Measurements from ENCODE around the gene SLC36A1.
"Not testable (repeated sequence)": the region's sequence is repeated elsewhere in the genome, so short reads cannot be mapped to it uniquely, and the experiment has no call there.

SLC36A1 gene

GRCh38 chr5:151483647-151484046 is 36.2 kb downstream of the SLC36A1 start:
- Histone ChIP-seq H3K9ac (ENCODE audit: low read depth, low read length) (no peak overlapping the region), H3K36me3 (ENCODE audit: insufficient read depth, low read length) (no peaks in the 10 kb centered on the region), H3K9me3 (ENCODE audit: control insufficient read depth, insufficient read depth, low read length) (no peaks in the 10 kb centered on the region), H3K4me1 (ENCODE audit: insufficient read depth, low read length) (0 out of 2 replicates have a peak, but pooled peaks cover 14% of the 10 kb centered on the region)

DNA sequence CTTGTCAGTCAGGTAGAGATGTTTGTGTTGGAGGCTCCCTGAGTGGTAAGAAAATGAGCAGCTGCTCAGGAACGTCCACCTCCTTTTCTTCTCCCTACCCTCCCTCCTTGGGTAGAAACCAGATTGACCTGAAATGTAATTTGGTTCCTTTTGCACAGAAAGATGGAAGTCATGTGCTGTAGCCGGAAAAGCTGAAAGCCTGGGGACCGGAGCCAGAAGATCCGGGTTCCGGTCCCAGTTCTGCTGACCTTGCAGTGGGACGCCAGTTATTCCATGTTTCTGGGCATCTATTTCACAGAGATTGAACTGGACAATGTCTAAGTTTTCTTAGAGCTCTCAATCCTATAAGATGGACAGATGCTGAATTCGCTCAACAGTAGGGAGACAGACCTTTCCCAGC is 40.1 kb downstream of the SLC36A1 start:
- Histone ChIP-seq H3K4me1 (ENCODE audit: insufficient read depth, low read length) (0 out of 2 replicates have a peak, but pooled peaks cover 7% of the 10 kb centered on the region), H3K36me3 (ENCODE audit: insufficient read depth, low read length) (no peaks in the 10 kb centered on the region), H3K9ac (ENCODE audit: low read depth, low read length) (no peak overlapping the region), H3K9me3 (ENCODE audit: control insufficient read depth, insufficient read depth, low read length) (no peaks in the 10 kb centered on the region)

DNA sequence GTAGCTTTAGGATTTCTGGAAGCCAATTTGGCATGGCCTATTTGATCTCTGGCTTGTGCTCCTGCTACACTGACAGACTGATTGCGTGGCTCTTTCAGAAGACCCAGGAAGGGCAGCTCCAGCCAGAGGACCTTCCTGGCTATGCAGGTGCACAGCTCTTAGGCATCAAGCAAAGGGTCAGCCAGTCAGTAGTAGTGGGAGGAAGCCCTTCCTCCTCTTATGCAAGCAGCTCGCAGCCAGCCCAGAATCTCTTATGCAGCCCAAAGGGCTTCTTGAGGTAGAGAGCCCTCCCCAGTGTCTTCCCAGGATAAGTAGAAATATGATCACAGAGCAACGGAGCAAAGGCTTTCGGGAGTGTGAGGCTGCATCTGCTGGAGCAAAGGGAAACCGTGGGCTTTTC is 43.2 kb downstream of the SLC36A1 start:
- Histone ChIP-seq H3K9me3 (ENCODE audit: control insufficient read depth, insufficient read depth, low read length) (no peaks in the 10 kb centered on the region), H3K4me1 (ENCODE audit: insufficient read depth, low read length) (no peaks in the 10 kb centered on the region), H3K9ac (ENCODE audit: low read depth, low read length) (no peak overlapping the region), H3K36me3 (ENCODE audit: insufficient read depth, low read length) (no peaks in the 10 kb centered on the region)

DNA sequence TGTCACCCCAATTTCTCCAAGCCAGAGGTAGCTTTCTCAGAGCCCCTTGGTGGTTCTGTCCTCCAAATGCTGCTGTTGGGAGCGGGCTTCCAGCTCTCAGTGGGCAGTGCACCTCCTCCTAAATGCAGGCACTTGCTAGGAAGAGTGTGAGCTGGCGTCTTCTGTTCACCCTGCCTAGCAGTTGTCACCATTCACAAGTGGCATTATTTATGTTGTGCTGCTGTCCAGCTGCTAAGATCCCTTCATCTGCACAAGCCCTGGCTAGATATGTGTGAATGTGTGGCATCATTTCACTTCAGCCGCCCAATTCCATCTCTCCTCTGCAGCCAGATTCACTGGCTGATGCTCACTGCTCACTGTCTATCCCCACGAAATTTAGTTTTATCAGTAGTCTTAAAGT is 43.7 kb downstream of the SLC36A1 start:
- H3K36me3 ChIP-seq (ENCODE audit: insufficient read depth, low read length): no peaks in the 10 kb centered on the region
- no peaks in the 10 kb centered on the region for H3K4me1 ChIP-seq (ENCODE audit: insufficient read depth, low read length)
- no peak overlapping the region for H3K9ac ChIP-seq (ENCODE audit: low read depth, low read length)
- H3K9me3 ChIP-seq (ENCODE audit: control insufficient read depth, insufficient read depth, low read length): no peaks in the 10 kb centered on the region

GRCh38 chr5:151492729-151493128 is 45.3 kb downstream of the SLC36A1 start:
- H3K4me1 ChIP-seq (ENCODE audit: insufficient read depth, low read length): peaks cover 3% of the 10 kb centered on the region; the same call in 1 of the 2 replicates
- no peak overlapping the region for H3K9ac ChIP-seq (ENCODE audit: low read depth, low read length)
- no peaks in the 10 kb centered on the region for H3K36me3 ChIP-seq (ENCODE audit: insufficient read depth, low read length)
- H3K9me3 ChIP-seq (ENCODE audit: control insufficient read depth, insufficient read depth, low read length): no peaks in the 10 kb centered on the region

- no peaks in the 10 kb centered on the region for H3K36me3 ChIP-seq (ENCODE audit: insufficient read depth, low read length)
- no peaks in the 10 kb centered on the region for H3K9me3 ChIP-seq (ENCODE audit: control insufficient read depth, insufficient read depth, low read length)
- H3K4me1 ChIP-seq (ENCODE audit: insufficient read depth, low read length): peaks cover 3% of the 10 kb centered on the region; the same call in 1 of the 2 replicates
- H3K9ac ChIP-seq (ENCODE audit: low read depth, low read length): no peak overlapping the region
Measured at GRCh38 chr5:151493665-151494064, 46.3 kb downstream of the SLC36A1 start.

DNA sequence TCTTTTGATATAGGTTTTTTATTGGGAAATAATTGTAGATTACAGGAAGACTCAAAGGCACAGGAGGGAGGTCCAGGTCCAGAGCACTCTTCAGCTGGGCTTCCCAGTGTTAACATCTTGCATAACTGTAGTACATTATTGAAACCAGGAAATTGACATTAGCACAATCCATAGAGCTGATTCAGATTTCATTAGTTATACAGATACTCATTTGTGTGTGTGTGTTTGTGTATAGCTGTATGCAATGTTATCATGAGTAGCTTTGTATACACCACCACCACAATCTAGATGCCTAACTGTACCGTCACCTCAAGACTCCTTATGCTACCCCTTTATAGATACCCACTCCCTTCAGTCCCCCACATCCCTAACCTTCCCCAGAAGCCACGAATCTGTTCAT is 47.9 kb downstream of the SLC36A1 start:
- H3K9me3 ChIP-seq (ENCODE audit: control insufficient read depth, insufficient read depth, low read length): no peaks in the 10 kb centered on the region
- no peak overlapping the region for H3K9ac ChIP-seq (ENCODE audit: low read depth, low read length)
- H3K36me3 ChIP-seq (ENCODE audit: insufficient read depth, low read length): no peaks in the 10 kb centered on the region
- H3K4me1 ChIP-seq (ENCODE audit: insufficient read depth, low read length): peaks cover 6% of the 10 kb centered on the region; the same call in 1 of the 2 replicates

- peak overlapping the region; percentile 46; the same call in 1 of the 2 replicates for H3K9ac ChIP-seq (ENCODE audit: low read depth, low read length)
Measured at GRCh38 chr5:151496041-151496484, 48.7 kb downstream of the SLC36A1 start.

DNA sequence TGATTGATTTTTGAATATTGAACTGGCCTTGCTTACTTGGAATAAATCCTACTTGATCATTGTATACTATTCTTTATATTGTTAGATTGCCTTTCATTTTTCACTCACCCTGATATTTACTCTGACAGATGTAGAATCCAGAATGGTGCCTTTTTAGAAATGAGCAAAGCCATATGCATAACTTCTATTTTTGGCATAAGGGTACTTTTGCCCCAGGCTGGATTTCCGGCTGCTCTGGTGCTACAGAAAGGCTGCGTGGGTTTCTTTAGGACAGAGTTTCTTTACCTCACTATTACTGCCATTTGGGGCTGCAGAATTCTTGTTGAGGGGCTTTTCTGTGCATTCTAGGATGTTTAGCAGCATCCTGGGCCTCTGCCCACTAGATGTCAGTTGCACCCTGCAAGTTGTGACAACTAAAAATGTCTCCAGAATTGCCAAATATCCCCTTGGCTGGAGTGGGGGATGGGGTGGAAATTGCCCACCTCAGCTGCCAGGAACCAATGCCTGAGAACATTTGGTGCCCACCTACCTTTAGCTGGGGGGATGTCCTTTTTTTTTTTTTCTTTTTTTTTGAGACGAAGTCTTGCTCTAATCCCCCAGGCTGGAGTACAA is 50.1 kb downstream of the SLC36A1 start:
- no peaks in the 10 kb centered on the region for H3K36me3 ChIP-seq (ENCODE audit: insufficient read depth, low read length)
- no peaks in the 10 kb centered on the region for H3K9me3 ChIP-seq (ENCODE audit: control insufficient read depth, insufficient read depth, low read length)
- H3K9ac ChIP-seq (ENCODE audit: low read depth, low read length): no peak overlapping the region
- peaks cover 6% of the 10 kb centered on the region; the same call in 1 of the 2 replicates for H3K4me1 ChIP-seq (ENCODE audit: insufficient read depth, low read length)

More at GRCh38 chr5:151496041-151496484, 48.7 kb downstream of the SLC36A1 start:
- peaks cover 6% of the 10 kb centered on the region; the same call in 1 of the 2 replicates for H3K4me1 ChIP-seq (ENCODE audit: insufficient read depth, low read length)
- no peaks in the 10 kb centered on the region for H3K36me3 ChIP-seq (ENCODE audit: insufficient read depth, low read length)
- no peaks in the 10 kb centered on the region for H3K9me3 ChIP-seq (ENCODE audit: control insufficient read depth, insufficient read depth, low read length)

GRCh38 chr5:151498395-151499155 is 51.2 kb downstream of the SLC36A1 start:
- Histone ChIP-seq H3K36me3 (ENCODE audit: insufficient read depth, low read length) (no peaks in the 10 kb centered on the region), H3K9ac (ENCODE audit: low read depth, low read length) (no peak overlapping the region), H3K9me3 (ENCODE audit: control insufficient read depth, insufficient read depth, low read length) (no peaks in the 10 kb centered on the region), H3K4me1 (ENCODE audit: insufficient read depth, low read length) (peaks cover 6% of the 10 kb centered on the region; the same call in 1 of the 2 replicates)

DNA sequence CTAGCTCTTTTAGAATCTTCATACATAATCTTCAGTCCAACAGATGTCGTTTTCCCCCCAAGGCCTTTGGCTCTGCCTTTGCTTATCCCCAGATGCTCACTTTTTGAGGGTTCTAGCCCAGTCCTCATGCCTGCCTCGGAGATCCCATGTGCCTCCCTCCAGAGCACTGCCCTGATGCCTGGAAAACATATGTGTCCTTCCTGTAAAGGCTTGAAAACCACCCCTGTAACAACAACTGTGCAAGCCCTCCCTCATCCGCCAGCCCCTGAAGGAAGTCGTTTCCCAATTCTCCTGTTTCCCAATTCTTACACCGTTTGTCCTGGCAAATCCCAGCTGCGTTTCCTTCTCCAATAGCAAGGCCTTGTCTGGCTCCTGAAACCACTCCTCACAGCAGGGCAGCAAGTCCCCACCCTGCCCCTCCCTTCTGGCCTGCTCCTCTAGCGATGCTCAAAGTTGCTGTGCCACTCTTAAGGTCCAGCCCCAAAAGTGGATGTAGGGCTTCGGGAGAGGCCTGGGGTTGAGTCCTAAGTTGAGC is 52.2 kb downstream of the SLC36A1 start:
- Histone ChIP-seq H3K9me3 (ENCODE audit: control insufficient read depth, insufficient read depth, low read length) (no peaks in the 10 kb centered on the region), H3K4me1 (ENCODE audit: insufficient read depth, low read length) (peaks cover 6% of the 10 kb centered on the region; the same call in 1 of the 2 replicates), H3K9ac (ENCODE audit: low read depth, low read length) (no peak overlapping the region), H3K36me3 (ENCODE audit: insufficient read depth, low read length) (no peaks in the 10 kb centered on the region)

- H3K9ac ChIP-seq (ENCODE audit: low read depth, low read length): no peak overlapping the region
- no peaks in the 10 kb centered on the region for H3K9me3 ChIP-seq (ENCODE audit: control insufficient read depth, insufficient read depth, low read length)
- no peaks in the 10 kb centered on the region for H3K36me3 ChIP-seq (ENCODE audit: insufficient read depth, low read length)
- 0 out of 2 replicates have a peak, but pooled peaks cover 2% of the 10 kb centered on the region for H3K4me1 ChIP-seq (ENCODE audit: insufficient read depth, low read length)
Measured at GRCh38 chr5:151504006-151504405, 56.6 kb downstream of the SLC36A1 start.

DNA sequence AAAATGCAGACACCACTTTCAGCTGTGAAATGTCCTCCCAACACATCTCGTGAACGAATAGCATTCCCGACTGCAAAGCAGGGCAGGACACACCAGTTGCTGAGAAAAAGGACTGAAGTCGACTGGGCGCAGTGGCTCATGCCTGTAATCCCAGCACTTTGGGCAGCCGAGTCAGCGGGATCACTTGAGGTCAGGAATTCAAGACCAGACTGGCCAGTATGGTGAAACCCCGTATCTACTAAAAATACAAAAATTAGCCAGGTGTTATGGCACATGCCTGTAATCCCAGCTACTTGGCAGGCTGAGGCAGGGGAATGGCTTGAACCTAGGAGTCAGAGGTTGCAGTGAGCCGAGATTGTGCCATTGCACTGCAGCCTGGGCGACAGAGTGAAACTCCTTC is 60.9 kb downstream of the SLC36A1 start:
- H3K9ac ChIP-seq (ENCODE audit: low read depth, low read length); H3K36me3 ChIP-seq (ENCODE audit: insufficient read depth, low read length); H3K9me3 ChIP-seq (ENCODE audit: control insufficient read depth, insufficient read depth, low read length); H3K4me1 ChIP-seq (ENCODE audit: insufficient read depth, low read length): not testable (repeated sequence)

DNA sequence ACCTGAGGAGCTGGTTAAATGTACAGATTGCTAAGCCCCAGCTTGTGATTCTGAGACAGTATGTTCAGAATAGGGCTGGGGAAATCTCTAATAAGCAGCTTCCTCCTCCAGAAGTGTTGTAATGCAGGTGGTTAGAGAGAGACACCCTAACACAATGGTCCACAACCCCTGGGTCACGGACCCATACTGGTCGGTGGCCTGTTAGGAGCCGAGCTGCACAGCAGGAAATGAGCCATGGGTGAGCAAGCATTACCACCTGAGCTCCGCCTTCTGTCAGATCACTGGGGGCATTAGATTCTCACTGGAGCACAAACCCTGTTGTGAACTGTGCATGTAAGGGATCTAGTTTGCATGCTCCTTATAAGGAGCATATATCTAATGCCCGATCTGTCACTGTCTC is 61.8 kb downstream of the SLC36A1 start:
- Histone ChIP-seq H3K4me1 (ENCODE audit: insufficient read depth, low read length) (no peaks in the 10 kb centered on the region), H3K9me3 (ENCODE audit: control insufficient read depth, insufficient read depth, low read length) (no peaks in the 10 kb centered on the region), H3K9ac (ENCODE audit: low read depth, low read length) (no peak overlapping the region), H3K36me3 (ENCODE audit: insufficient read depth, low read length) (no peaks in the 10 kb centered on the region)

DNA sequence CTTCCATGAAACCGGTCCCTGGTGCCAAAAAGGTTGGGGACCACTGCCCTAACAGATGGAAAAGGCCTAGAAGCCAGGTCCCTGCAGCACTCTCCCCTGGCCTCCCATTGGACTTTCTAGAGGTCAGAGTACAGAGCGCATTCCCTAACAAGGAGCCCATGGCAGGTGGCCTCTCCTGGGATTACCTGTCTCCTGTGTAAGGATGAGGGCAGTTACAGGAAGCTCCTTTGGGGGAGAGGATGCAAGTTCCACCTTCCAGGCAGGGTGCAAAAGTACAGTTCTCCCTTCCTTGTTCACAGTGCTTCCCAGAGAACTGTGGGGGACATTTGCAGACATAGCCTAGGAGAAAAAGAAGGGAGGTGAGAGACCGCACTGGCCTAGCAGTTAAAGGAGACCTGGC is 62.4 kb downstream of the SLC36A1 start:
- no peaks in the 10 kb centered on the region for H3K36me3 ChIP-seq (ENCODE audit: insufficient read depth, low read length)
- H3K4me1 ChIP-seq (ENCODE audit: insufficient read depth, low read length): no peaks in the 10 kb centered on the region
- no peak overlapping the region for H3K9ac ChIP-seq (ENCODE audit: low read depth, low read length)
- H3K9me3 ChIP-seq (ENCODE audit: control insufficient read depth, insufficient read depth, low read length): no peaks in the 10 kb centered on the region; the same call in 1 of the 2 replicates

Measured in ES-I3 (cell line).